ENCODE measurements around the gene FRMD1.

Gene FRMD1

DNA sequence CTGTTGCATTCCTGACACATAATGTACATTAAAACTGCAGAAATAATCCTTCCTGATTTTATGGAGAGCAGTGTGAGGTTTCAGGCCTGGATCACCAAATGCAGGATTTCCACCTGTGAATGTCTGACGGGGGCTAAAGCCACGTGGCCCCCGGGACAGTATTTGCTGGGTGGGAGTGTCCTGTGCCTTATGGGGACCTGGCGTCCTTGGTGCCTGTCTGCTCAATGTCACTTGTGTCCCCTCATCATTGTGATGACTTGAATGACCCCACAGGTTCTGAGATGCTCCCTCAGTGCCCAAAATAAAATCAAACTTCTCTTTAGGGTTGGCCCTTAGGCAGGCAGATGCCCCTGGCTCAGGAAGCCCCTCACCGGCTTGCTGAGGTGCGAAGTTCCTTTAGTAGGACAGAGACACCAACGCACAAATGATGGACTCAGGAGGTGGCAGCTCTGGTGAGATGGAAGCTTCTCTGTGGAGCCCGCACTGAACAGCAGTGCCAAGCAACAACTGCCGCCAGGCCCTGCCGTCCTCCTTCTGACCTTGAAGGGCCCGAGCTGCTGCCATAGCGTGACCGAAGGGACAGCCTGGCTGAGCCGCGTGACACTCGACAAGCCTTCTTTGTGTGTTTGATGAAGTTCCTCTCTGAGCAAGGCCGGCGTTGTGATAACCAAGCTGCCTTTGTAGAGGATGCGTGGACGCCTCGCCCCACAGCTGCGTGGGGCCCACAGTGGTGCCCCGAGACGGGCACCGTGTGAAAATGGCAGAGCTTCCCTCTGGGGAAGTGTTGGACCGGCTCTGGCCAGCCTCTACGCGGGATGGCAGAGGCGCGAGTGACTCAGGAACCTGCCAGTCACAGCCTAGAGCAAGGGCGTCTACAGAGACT lies 30.9 kb downstream of the FRMD1 start:
- no peaks in the 10 kb centered on the region for H3K9me3 ChIP-seq (ENCODE audit: insufficient read depth, low read length)
- TF ChIP-seq ZNF274 (IDR thresholded peaks at IDR 0.05; ENCODE audit: low read depth, low read length) = no peak
- TF ChIP-seq YY1 (IDR thresholded peaks at IDR 0.05; ENCODE audit: insufficient read depth, insufficient read length) = no peak
- no peak for TF ChIP-seq SUZ12 (IDR thresholded peaks at IDR 0.05; ENCODE audit: extremely low read depth, insufficient read depth, insufficient read length)
- no peaks in the 10 kb centered on the region for H3K36me3 ChIP-seq (ENCODE audit: insufficient read depth, insufficient read length, low read length)
- no peak overlapping the region for H3K9ac ChIP-seq (ENCODE audit: insufficient read length, low read depth)
- no peak overlapping the region for H3K4me3 ChIP-seq (ENCODE audit: insufficient read length, low read depth)
- DNase-seq (ENCODE audit: low read depth, low spot score) = no peak
- H3K27me3 ChIP-seq (ENCODE audit: insufficient read depth, insufficient read length) = no peaks in the 10 kb centered on the region
- H3K4me1 ChIP-seq (ENCODE audit: insufficient read depth, insufficient read length) = peaks cover 6% of the 10 kb centered on the region

DNA sequence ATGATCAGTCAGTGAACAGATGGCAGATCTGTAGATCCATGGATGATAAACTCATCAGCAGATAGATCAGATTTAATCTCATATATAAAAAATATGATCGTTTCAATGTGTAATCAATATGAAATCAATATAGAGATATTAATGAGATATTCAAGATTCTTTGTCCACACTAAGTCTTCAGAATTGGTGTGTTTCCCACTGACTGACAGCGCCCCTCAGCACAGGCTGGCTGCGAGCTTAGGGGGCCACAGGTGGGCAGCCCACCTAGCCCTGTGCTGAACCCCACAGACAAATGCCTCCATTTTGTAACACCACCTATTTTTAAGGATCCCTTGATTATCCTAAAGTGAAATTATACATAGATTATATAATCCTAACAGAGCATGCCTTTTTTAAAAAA lies 32.3 kb downstream of the FRMD1 start:
- Histone ChIP-seq H3K27me3 (ENCODE audit: insufficient read depth, insufficient read length) (no peaks in the 10 kb centered on the region), H3K9ac (ENCODE audit: insufficient read length, low read depth) (no peak overlapping the region), H3K4me3 (ENCODE audit: insufficient read length, low read depth) (no peak overlapping the region), H3K4me1 (ENCODE audit: insufficient read depth, insufficient read length) (peaks cover 6% of the 10 kb centered on the region), H3K36me3 (ENCODE audit: insufficient read depth, insufficient read length, low read length) (no peaks in the 10 kb centered on the region), H3K9me3 (ENCODE audit: insufficient read depth, low read length) (no peaks in the 10 kb centered on the region)
- DNase-seq (ENCODE audit: low read depth, low spot score) = no peak
- TF ChIP-seq ZNF274 (IDR thresholded peaks at IDR 0.05; ENCODE audit: low read depth, low read length) (no peak), YY1 (IDR thresholded peaks at IDR 0.05; ENCODE audit: insufficient read depth, insufficient read length) (no peak), SUZ12 (IDR thresholded peaks at IDR 0.05; ENCODE audit: extremely low read depth, insufficient read depth, insufficient read length) (no peak)

DNA sequence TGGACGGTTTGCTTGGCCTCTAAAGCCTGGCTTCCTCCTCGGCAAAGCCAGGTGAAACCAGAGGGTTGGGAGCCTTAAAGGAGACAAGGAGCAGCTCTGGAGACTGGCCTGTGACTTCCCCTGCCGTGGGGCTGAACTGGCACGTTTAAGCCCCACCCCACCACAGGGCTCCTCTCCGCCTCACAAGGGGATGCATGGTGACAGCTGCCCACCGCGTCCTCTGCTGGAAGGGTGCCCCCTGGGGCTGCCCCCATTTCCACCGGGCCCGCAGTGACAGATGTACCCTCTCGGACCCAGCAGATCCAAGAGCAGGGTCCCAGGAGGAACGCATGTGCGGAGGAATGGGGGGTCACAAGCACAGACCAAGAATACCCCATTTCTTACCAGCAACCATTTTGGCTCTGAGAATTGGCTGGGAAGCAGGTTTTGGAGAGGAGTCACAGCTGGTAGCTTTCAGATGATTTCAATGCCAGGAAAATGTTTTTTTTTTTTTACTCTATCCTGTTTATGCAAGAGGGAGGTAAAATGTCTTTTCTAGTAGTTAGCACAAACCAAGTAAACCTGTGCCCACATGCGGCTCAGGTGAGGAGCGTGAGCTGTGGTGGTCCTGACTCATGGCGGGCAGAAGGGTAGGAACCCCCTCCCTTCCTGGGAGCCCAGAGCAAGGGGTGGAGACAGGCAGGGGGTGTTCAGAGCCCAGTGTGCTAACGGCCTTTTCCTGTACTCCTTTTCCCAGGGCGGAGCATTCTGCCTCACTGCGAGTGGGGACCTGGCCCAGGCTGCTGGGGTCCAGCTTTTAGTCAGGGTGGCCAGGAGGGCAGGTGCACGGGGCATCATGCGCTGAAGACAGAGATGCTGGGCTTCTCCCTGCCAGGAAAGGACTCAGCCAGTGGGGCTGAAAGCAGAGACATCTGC lies 33.0 kb downstream of the FRMD1 start:
- TF ChIP-seq YY1 (IDR thresholded peaks at IDR 0.05; ENCODE audit: insufficient read depth, insufficient read length) (no peak), SUZ12 (IDR thresholded peaks at IDR 0.05; ENCODE audit: extremely low read depth, insufficient read depth, insufficient read length) (no peak), ZNF274 (IDR thresholded peaks at IDR 0.05; ENCODE audit: low read depth, low read length) (no peak)
- Histone ChIP-seq H3K4me1 (ENCODE audit: insufficient read depth, insufficient read length) (peaks cover 6% of the 10 kb centered on the region), H3K9me3 (ENCODE audit: insufficient read depth, low read length) (peaks cover 4% of the 10 kb centered on the region), H3K36me3 (ENCODE audit: insufficient read depth, insufficient read length, low read length) (no peaks in the 10 kb centered on the region), H3K27me3 (ENCODE audit: insufficient read depth, insufficient read length) (no peaks in the 10 kb centered on the region), H3K9ac (ENCODE audit: insufficient read length, low read depth) (no peak overlapping the region), H3K4me3 (ENCODE audit: insufficient read length, low read depth) (no peak overlapping the region)
- DNase-seq (ENCODE audit: low read depth, low spot score) = no peak

DNA sequence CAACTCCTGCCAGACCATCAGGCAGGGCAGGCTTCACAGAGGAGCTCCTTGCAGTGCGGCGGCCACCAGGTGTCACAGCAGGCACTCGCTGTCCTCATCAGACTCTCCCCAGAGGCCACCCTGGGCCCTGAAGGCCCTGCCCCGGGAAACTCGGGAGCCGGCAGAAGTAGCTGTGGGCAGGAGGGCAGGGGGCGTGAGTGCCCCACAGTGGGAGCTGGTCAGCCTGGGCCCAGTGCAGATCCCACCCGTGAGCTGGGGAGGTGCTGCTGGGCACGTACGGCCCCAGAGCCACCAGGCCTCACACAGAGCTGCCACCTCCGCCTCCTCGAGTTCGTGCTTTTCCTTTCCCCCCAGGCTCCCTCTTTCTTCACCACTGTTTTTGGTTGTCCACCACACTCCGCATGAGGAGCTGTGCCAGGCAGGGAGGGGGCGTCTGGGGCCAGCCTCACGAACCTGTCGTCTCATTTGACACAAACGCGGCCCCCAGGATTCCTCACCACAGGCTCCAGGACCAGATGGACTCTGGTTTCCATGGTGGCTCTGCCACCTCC lies 33.8 kb downstream of the FRMD1 start:
- no peak for DNase-seq (ENCODE audit: low read depth, low spot score)
- Histone ChIP-seq H3K36me3 (ENCODE audit: insufficient read depth, insufficient read length, low read length) (no peaks in the 10 kb centered on the region), H3K4me1 (ENCODE audit: insufficient read depth, insufficient read length) (peaks cover 6% of the 10 kb centered on the region), H3K4me3 (ENCODE audit: insufficient read length, low read depth) (no peak overlapping the region), H3K27me3 (ENCODE audit: insufficient read depth, insufficient read length) (no peaks in the 10 kb centered on the region), H3K9me3 (ENCODE audit: insufficient read depth, low read length) (peaks cover 12% of the 10 kb centered on the region), H3K9ac (ENCODE audit: insufficient read length, low read depth) (no peak overlapping the region)
- TF ChIP-seq YY1 (IDR thresholded peaks at IDR 0.05; ENCODE audit: insufficient read depth, insufficient read length) = no peak
- no peak for TF ChIP-seq SUZ12 (IDR thresholded peaks at IDR 0.05; ENCODE audit: extremely low read depth, insufficient read depth, insufficient read length)
- TF ChIP-seq ZNF274 (IDR thresholded peaks at IDR 0.05; ENCODE audit: low read depth, low read length) = no peak

DNA sequence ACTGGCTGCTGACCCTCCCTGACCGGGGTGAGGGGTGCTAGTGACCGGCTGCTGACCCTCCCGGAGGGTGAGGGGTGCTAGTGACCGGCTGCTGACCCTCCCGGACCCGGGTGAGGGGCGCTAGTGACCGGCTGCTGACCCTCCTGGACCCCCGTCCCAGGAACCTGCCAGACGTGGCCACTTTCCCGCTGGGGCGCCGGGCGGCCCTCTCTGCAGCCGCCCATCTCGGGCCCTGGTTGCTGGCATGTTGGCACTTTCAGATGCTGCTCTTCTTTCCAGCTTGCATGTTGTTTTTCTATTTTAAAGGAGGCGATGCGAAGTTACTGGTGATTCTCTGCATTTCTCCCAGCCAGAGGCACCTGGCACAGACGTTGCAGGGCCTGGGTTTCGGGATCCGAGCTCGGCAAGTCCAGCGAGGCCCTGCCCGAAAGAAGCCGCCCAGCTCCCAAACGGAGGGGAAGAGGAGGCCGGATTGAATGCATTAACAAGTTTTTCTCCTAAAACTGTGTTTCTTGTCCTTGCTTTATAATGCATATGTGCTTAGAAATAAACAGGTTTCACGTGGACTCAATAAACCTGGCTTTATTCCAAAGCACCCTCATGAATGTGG lies 34.4 kb downstream of the FRMD1 start:
- no peaks in the 10 kb centered on the region for H3K27me3 ChIP-seq (ENCODE audit: insufficient read depth, insufficient read length)
- no peak overlapping the region for H3K9ac ChIP-seq (ENCODE audit: insufficient read length, low read depth)
- no peak overlapping the region for H3K4me3 ChIP-seq (ENCODE audit: insufficient read length, low read depth)
- no peak for DNase-seq (ENCODE audit: low read depth, low spot score)
- no peak for TF ChIP-seq SUZ12 (IDR thresholded peaks at IDR 0.05; ENCODE audit: extremely low read depth, insufficient read depth, insufficient read length)
- no peak for TF ChIP-seq YY1 (IDR thresholded peaks at IDR 0.05; ENCODE audit: insufficient read depth, insufficient read length)
- no peak for TF ChIP-seq ZNF274 (IDR thresholded peaks at IDR 0.05; ENCODE audit: low read depth, low read length)
- H3K36me3 ChIP-seq (ENCODE audit: insufficient read depth, insufficient read length, low read length) = no peaks in the 10 kb centered on the region
- peaks cover 6% of the 10 kb centered on the region for H3K4me1 ChIP-seq (ENCODE audit: insufficient read depth, insufficient read length)
- peaks cover 18% of the 10 kb centered on the region for H3K9me3 ChIP-seq (ENCODE audit: insufficient read depth, low read length)

DNA sequence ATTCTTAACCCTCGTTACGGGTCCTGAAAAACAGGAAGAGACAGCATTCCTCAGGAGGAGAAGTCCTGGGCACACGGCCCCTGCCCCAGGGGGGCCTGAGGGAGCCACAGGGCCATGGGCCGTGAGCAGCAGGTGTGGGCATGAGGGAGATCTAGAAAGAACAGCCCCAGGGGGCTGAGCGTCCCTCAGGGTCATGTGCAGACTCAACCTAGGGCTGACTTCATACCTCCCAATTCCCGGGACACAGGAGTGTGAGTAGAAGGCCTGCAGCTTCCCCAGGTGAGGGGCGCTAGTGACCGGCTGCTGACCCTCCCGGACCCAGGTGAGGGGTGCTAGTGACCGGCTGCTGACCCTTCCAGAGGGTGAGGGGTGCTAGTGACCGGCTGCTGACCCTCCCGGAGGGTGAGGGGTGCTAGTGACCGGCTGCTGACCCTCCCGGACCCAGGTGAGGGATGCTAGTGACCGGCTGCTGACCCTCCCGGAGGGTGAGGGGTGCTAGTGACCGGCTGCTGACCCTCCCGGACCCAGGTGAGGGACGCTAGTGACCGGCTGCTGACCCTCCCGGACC lies 35.1 kb downstream of the FRMD1 start:
- peaks cover 24% of the 10 kb centered on the region for H3K9me3 ChIP-seq (ENCODE audit: insufficient read depth, low read length)
- H3K4me3 ChIP-seq (ENCODE audit: insufficient read length, low read depth) = no peak overlapping the region
- no peak for TF ChIP-seq YY1 (IDR thresholded peaks at IDR 0.05; ENCODE audit: insufficient read depth, insufficient read length)
- no peak for TF ChIP-seq SUZ12 (IDR thresholded peaks at IDR 0.05; ENCODE audit: extremely low read depth, insufficient read depth, insufficient read length)
- TF ChIP-seq ZNF274 (IDR thresholded peaks at IDR 0.05; ENCODE audit: low read depth, low read length) = no peak
- no peaks in the 10 kb centered on the region for H3K27me3 ChIP-seq (ENCODE audit: insufficient read depth, insufficient read length)
- no peak for DNase-seq (ENCODE audit: low read depth, low spot score)
- peaks cover 6% of the 10 kb centered on the region for H3K4me1 ChIP-seq (ENCODE audit: insufficient read depth, insufficient read length)
- no peak overlapping the region for H3K9ac ChIP-seq (ENCODE audit: insufficient read length, low read depth)
- no peaks in the 10 kb centered on the region for H3K36me3 ChIP-seq (ENCODE audit: insufficient read depth, insufficient read length, low read length)

Measured in NT2/D1 (cell line).